Lower lobe of right lung (tissue), 2 donors: ENCODE measurements around the gene DBP. TPM values are rescaled to one million over a fixed set of nuclear protein-coding genes. Genes with fewer than 3 reads are reported as not detected.

Source experiments
- ATAC-seq, 2 donors: fragments of 200-7000 bp; cut with Tn5 transposase; one replicate each; pipeline ENCODE4 v1.9.1; 2020 to 2022; ENCODE audit warnings: mild to moderate bottlenecking in 2 of 2, moderate library complexity in 2 of 2
- DNase-seq: peaks from one replicate; pipeline ENCODE4 v3.0.0-alpha.2; 2020
- H3K27ac ChIP-seq: fragments of 200-600 bp; one replicate; pipeline ENCODE4 v1.8.0; 2022
- H3K27me3 ChIP-seq: fragments of 200-600 bp; one replicate; pipeline ENCODE4 v1.8.0; 2022; ENCODE audit warnings: low read depth
- H3K36me3 ChIP-seq: fragments of 200-600 bp; one replicate; pipeline ENCODE4 v1.8.0; 2022; ENCODE audit warnings: mild to moderate bottlenecking
- H3K4me1 ChIP-seq: fragments of 200-600 bp; one replicate; pipeline ENCODE4 v1.8.0; 2022
- H3K4me3 ChIP-seq: fragments of 200-600 bp; one replicate; pipeline ENCODE4 v1.8.0; 2022; ENCODE audit warnings: mild to moderate bottlenecking
- H3K9me3 ChIP-seq: fragments of 200-600 bp; one replicate; pipeline ENCODE4 v1.8.0; 2022
- intact Hi-C: fragments of 100-400 bp; cut with DNase I; formaldehyde crosslinking; loops from one replicate; pipeline ENCODE4 v1.11.0; 2022
- total RNA-seq: library from RNA; stranded (reverse); fragmentation: NEBNext Ultra II Directional; extraction: Animal tissue kit (Norgen Biotek cat#: 25700); gene quantifications from one replicate; pipeline ENCODE4 v1.2.1, GENCODE V29; 2021
- TF ChIP-seq, protein P1 (sequence below): fragments of 200-600 bp; IDR thresholded peaks from one replicate; pipeline ENCODE4 v1.8.0; 2022; ENCODE audit warnings: antibody characterized with exemption, mild to moderate bottlenecking
- donor health status: DM: no; HTN: yes; CAD: no; lungs with severe emphysema.

DBP gene
- total RNA-seq, 1 donor from 2014 or later, result 17.7 TPM

DNA sequence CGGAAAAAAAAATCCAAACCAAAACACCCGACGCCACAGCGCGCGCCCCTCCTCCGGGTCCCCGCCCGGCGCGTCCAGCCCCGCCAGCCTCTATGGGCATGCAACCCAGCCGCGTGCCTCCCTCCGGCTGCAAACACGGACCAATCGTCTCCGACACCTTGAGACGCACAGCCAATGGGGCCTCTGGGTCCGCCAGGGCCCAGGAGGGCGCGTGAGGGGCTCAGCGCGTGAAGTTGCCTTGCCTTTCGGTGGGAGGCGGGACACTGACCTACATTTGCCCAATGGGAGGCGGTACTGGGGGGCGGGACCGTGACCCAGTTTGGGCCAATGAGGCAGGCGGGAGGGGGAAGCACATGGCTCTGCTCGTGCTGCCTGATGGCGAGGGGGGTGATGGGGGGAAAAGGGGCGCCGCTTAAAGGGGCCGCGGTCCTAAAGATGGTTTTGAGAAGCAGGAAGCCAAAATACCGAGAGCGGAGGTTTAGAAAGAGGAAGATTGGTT, 319 bp upstream of the DBP start:
- Histone ChIP-seq H3K27me3 (no peaks in the 10 kb centered on the region), H3K4me1 (peaks cover 47% of the 10 kb centered on the region), H3K36me3 (peaks cover 13% of the 10 kb centered on the region), H3K27ac (peak overlapping the region; percentile 96), H3K9me3 (no peaks in the 10 kb centered on the region), H3K4me3 (peak overlapping the region; percentile 84)
- TF ChIP-seq, protein P1, sequence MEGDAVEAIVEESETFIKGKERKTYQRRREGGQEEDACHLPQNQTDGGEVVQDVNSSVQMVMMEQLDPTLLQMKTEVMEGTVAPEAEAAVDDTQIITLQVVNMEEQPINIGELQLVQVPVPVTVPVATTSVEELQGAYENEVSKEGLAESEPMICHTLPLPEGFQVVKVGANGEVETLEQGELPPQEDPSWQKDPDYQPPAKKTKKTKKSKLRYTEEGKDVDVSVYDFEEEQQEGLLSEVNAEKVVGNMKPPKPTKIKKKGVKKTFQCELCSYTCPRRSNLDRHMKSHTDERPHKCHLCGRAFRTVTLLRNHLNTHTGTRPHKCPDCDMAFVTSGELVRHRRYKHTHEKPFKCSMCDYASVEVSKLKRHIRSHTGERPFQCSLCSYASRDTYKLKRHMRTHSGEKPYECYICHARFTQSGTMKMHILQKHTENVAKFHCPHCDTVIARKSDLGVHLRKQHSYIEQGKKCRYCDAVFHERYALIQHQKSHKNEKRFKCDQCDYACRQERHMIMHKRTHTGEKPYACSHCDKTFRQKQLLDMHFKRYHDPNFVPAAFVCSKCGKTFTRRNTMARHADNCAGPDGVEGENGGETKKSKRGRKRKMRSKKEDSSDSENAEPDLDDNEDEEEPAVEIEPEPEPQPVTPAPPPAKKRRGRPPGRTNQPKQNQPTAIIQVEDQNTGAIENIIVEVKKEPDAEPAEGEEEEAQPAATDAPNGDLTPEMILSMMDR, result no peak
- ATAC-seq (peak; percentile 85 to 91), DNase-seq (peak; percentile 100)
- intact Hi-C loops, result no loop called here

DNA sequence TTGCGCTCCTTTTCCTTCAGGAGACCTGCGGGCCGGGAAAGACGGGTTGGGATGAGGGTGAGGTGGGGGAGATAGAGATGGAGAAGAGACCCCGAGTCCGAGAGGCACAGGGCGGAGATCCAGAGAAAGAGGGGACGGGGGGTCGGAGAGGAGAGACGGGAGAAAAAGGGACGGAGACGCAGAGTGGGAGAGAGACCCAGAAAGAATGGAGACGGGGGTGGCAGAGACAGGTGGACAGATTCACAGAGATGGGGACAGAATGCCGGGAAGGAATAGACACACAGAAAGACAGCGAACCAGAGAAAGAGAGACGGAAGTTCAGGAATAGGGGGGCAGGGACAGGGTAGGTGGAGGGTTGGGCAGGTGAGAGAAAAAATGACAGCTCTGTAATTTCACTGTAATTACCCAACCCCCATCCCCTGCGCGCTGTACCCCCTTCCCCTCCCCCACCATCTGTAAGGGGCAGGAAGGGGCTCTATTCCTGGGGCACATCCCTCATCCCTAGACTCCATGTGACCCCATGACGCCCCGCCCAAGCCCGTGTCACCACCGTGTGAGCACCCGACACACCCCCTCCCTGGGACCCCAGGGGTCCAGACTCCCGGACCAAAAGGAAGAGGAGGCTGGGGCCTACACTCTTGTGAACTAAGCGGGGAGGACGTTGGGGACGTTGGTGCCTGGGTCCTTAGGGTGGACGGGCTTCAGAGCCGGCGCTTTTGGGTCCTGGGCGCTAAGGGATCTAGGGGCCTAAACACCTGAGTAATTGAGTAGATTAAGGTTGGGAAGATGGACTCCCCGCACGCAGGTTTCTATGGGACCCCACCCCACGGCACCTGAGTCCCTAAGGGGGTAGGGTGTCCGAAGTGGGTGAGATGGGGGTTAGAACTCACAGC, 967 bp downstream of the DBP start:
- intact Hi-C loops, result no loop called here
- Histone ChIP-seq H3K27ac (peak overlapping the region; percentile 96), H3K9me3 (no peaks in the 10 kb centered on the region), H3K4me1 (peaks cover 59% of the 10 kb centered on the region), H3K36me3 (peaks cover 22% of the 10 kb centered on the region), H3K4me3 (peak overlapping the region; percentile 84), H3K27me3 (no peaks in the 10 kb centered on the region)
- TF ChIP-seq, protein P1, result no peak
- DNase-seq (no peak), ATAC-seq (no peak)

DNA sequence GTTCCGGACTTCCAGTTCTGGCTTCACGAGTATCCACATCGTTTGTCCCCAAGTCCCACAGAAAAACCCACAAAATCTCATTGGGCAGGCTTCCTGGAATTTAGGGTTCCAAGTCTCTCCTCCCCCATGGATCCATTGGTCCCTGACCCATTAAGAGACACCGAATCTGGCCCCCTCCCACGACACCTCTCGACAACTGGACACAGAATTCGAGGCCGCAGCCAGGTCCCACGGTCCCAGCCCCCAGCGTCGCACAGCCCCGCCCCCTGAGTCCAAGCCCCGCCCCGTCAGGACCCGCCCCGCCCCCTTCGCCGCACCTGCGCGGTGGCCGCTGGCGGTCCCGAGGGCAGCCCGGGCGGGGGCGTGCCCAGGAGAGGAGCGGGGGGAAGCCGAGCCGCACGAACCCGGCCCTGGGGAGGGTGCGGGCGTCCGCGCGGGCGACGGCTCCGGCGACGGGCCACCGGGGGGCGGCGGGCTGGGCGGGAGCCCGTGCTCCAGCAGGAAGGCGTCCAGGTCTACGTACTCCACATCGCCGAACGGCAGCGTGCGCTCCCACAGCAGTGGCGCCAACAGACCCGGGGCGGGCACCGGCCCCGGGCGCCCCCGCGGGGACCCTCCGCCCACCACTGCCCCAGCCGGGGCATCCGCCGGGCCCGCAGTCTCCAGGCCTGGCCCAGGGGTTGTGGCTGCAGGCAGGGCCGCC, 1.8 kb downstream of the DBP start:
- intact Hi-C loops, result no loop called here
- Histone ChIP-seq H3K4me1 (peaks cover 67% of the 10 kb centered on the region), H3K9me3 (no peaks in the 10 kb centered on the region), H3K27ac (peak overlapping the region; percentile 96), H3K4me3 (peak overlapping the region; percentile 84), H3K27me3 (no peaks in the 10 kb centered on the region), H3K36me3 (peaks cover 30% of the 10 kb centered on the region)
- ATAC-seq (peak; percentile 66 to 67), DNase-seq (peak; percentile 78)
- TF ChIP-seq, protein P1, result no peak

DNA sequence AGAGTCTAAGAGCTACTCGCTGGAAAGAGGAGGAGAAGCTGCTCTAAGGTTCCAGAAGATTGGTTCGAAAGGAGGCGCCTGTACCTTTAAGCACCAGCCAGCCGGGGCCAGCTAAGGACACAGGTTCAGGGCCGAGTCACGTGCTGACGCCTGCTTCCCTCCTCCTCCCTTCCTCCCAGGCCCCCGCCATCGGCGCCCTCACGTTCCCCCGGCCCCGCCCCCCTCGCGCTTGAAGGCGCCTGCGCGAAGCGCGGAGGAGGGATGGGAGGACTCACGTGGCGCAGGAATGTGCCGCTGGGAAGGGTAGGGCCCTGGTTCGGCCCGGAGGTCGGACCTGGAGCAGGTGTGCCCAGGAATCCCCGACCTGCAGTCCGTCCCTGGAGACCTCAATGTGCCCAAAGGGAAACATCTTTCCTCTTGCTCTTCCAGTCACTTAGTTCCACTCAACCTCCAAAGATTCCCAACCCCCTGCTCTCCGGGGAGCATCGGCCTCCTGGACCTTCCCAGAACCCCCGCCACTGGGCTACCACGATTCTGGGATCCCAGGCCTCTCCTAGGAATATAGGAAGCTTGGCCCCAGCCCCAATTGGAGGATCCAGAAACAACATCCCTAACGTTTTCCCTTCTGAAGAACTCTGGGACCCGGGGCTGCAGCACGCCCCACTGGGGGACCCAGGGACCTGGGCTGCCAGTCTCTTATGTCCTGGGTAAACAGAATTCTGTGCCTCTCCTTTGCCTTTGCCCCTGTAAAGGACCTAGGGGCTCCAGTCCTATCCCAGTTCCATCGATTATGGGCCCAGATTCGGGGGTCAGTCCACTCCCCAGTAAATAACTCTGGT, 2.5 kb downstream of the DBP start:
- peaks cover 75% of the 10 kb centered on the region for H3K4me1 ChIP-seq
- peak overlapping the region; percentile 84 for H3K4me3 ChIP-seq
- ATAC-seq, result peak; percentile 68 to 74
- H3K36me3 ChIP-seq, result peaks cover 37% of the 10 kb centered on the region
- H3K9me3 ChIP-seq, result no peaks in the 10 kb centered on the region
- peak; percentile 98 for DNase-seq
- intact Hi-C loops, result no loop called here
- TF ChIP-seq, protein P1, result no peak
- H3K27ac ChIP-seq, result peak overlapping the region; percentile 96
- no peaks in the 10 kb centered on the region for H3K27me3 ChIP-seq

DNA sequence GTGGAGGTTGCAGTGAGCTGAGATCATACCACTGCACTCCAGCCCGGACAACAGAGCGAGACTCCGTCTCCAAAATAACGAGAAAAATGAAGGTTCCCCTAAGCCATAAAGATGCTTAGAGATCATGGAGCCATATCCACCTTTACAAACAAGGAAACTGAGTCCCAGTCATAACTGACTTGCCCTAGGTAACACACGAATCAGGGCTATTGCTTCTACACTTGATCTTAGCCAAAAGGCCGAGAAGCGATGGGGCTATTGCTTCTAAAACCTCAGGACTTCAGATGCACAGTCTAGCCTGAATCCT, 3.2 kb downstream of the DBP start:
- ATAC-seq, result no peak
- Histone ChIP-seq H3K36me3 (peaks cover 41% of the 10 kb centered on the region), H3K27ac (peak overlapping the region; percentile 96), H3K4me3 (peak overlapping the region; percentile 84), H3K27me3 (no peaks in the 10 kb centered on the region), H3K9me3 (no peaks in the 10 kb centered on the region), H3K4me1 (peaks cover 80% of the 10 kb centered on the region)
- DNase-seq, result no peak
- intact Hi-C loops, result no loop called here
- TF ChIP-seq, protein P1, result no peak
